Prostate gland (tissue), 2 donors: ENCODE measurements around the gene PGBD5.

Experiments used
- POLR2A ChIP-seq: fragments of 450-650 bp; IDR thresholded peaks from one replicate; pipeline ENCODE4 v1.6.1; 2016; ENCODE audit warnings: antibody characterized with exemption, mild to moderate bottlenecking
- POLR2AphosphoS5 ChIP-seq: sonication (generic); formaldehyde crosslinking; IDR thresholded peaks from one replicate; pipeline ENCODE4 v1.6.1; 2017; ENCODE audit warnings: antibody characterized with exemption
- TF ChIP-seq, protein P1 (sequence below), 4 experiments: fragments of 200-600 bp in 2 of 4; fragments of 450-650 bp in 2 of 4; sonication (generic) in 2 of 4; IDR thresholded peaks; 1 replicate in 3 of 4; 2 replicates in 1 of 4; pipeline ENCODE4 v1.5.1; 2016 to 2019; ENCODE audit warnings: antibody characterized with exemption in 4 of 4, mild to moderate bottlenecking in 2 of 4, moderate library complexity in 2 of 4

DNA sequence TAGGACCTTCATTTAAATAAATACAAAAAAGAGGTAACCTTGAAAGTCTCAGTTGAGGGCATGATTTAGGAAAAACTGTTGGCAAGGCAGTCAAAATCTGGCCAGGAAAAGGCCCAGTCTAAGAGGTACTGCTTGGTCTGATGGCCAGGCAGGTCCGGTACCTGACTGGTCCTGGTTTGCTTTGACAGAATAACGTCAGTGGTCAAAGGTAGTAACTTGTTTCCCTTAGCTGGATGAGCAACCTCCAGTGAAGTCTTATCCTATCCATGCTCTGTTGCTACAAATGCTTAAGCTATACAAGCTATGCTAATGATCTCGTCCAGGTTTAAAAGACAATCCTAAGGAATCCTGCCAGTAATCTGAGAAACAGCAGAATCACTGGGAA lies 85.0 kb downstream of the PGBD5 start:
- TF ChIP-seq, protein P1, sequence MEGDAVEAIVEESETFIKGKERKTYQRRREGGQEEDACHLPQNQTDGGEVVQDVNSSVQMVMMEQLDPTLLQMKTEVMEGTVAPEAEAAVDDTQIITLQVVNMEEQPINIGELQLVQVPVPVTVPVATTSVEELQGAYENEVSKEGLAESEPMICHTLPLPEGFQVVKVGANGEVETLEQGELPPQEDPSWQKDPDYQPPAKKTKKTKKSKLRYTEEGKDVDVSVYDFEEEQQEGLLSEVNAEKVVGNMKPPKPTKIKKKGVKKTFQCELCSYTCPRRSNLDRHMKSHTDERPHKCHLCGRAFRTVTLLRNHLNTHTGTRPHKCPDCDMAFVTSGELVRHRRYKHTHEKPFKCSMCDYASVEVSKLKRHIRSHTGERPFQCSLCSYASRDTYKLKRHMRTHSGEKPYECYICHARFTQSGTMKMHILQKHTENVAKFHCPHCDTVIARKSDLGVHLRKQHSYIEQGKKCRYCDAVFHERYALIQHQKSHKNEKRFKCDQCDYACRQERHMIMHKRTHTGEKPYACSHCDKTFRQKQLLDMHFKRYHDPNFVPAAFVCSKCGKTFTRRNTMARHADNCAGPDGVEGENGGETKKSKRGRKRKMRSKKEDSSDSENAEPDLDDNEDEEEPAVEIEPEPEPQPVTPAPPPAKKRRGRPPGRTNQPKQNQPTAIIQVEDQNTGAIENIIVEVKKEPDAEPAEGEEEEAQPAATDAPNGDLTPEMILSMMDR (IDR thresholded peaks at IDR 0.05), result no peak
- TF ChIP-seq POLR2AphosphoS5, result no peak
- TF ChIP-seq POLR2A, result no peak
